Prostate gland (tissue), 2 donors: Measurements from ENCODE around the gene ARMH1.

ENCODE experiments used
- POLR2AphosphoS5 ChIP-seq: sonication (generic); formaldehyde crosslinking; IDR thresholded peaks from one replicate; pipeline ENCODE4 v1.6.1; 2017; ENCODE audit warnings: antibody characterized with exemption
- TF ChIP-seq, protein P1 (sequence below), 4 experiments: fragments of 200-600 bp in 2 of 4; fragments of 450-650 bp in 2 of 4; sonication (generic) in 2 of 4; IDR thresholded peaks; 1 replicate in 3 of 4; 2 replicates in 1 of 4; pipeline ENCODE4 v1.5.1; 2016 to 2019; ENCODE audit warnings: antibody characterized with exemption in 4 of 4, mild to moderate bottlenecking in 2 of 4, moderate library complexity in 2 of 4

DNA sequence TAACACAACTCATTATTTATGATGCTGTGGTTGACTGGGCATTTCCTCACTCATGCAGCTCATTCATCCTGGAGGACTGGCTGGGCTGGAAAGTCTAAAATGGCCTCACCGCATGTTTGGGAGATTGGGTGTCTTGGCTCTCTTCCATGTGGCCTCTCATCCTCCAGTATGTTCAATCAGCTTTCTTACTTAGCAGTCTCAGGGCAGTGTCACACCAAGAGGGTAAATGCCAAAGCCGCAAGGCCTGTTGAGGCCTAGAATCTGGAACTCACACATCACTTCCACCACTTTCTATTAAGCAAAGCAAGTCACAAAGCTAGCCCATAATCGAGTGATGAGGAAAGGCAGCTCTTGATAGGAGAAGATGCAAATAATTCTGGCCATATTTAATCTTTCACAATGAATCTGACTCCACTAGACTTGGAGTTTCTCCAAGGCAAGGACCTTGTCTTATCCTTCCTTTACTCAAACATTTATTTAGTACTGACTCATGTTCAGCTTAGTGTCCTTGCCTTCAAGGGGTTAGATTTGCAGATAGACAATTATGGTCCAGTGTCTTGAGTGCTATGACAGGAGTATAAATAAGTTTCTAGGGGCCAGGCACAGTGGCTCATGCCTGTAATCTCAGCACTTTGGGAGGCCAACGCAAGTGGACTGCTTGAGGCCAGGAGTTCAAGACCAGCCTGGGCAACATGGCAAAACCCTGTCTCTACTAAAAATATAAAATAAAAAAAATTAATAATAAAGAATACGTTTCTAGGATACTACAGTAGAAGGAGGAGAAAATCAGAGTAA lies 45.4 kb upstream of the ARMH1 start:
- TF ChIP-seq, protein P1, sequence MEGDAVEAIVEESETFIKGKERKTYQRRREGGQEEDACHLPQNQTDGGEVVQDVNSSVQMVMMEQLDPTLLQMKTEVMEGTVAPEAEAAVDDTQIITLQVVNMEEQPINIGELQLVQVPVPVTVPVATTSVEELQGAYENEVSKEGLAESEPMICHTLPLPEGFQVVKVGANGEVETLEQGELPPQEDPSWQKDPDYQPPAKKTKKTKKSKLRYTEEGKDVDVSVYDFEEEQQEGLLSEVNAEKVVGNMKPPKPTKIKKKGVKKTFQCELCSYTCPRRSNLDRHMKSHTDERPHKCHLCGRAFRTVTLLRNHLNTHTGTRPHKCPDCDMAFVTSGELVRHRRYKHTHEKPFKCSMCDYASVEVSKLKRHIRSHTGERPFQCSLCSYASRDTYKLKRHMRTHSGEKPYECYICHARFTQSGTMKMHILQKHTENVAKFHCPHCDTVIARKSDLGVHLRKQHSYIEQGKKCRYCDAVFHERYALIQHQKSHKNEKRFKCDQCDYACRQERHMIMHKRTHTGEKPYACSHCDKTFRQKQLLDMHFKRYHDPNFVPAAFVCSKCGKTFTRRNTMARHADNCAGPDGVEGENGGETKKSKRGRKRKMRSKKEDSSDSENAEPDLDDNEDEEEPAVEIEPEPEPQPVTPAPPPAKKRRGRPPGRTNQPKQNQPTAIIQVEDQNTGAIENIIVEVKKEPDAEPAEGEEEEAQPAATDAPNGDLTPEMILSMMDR (IDR thresholded peaks at IDR 0.05): no peak
- TF ChIP-seq POLR2AphosphoS5: no peak
